Calu3 (cell line): ENCODE results near the gene TTC16. TPM values are rescaled to one million over a fixed set of nuclear protein-coding genes. Genes with fewer than 3 reads are reported as not detected.

Source experiments
- BruUV-seq: library from RNA; stranded (reverse); fragments of 400-500 nt; replicated peaks from 2 replicates; lab custom pipeline; 2021; lab: Mats Ljungman, UMichigan
- CTCF ChIA-PET: fragments of 300-600 bp; sonication (Branson Sonifier 250); formaldehyde crosslinking; loops from one replicate; lab custom pipeline; 2022; ENCODE audit warnings: antibody characterized with exemption; lab: Charles Lee
- DNase-seq: peaks from one replicate; pipeline ENCODE4 v3.0.0; 2022
- H3K27ac Mint-ChIP-seq: one replicate; pipeline ENCODE4 v1.8.0; 2022; ENCODE audit warnings: mixed read lengths; ENCODE audit not compliant: unreplicated experiment
- H3K27me3 Mint-ChIP-seq: one replicate; pipeline ENCODE4 v1.8.0; 2022; ENCODE audit warnings: mixed read lengths; ENCODE audit not compliant: unreplicated experiment
- H3K36me3 Mint-ChIP-seq: one replicate; pipeline ENCODE4 v1.8.0; 2022; ENCODE audit warnings: mild to moderate bottlenecking, moderate library complexity, mixed read lengths; ENCODE audit not compliant: insufficient read depth, unreplicated experiment
- H3K4me1 Mint-ChIP-seq: one replicate; pipeline ENCODE4 v1.8.0; 2022; ENCODE audit warnings: mild to moderate bottlenecking, low read depth, mixed read lengths; ENCODE audit not compliant: unreplicated experiment
- H3K4me3 Mint-ChIP-seq: one replicate; pipeline ENCODE4 v1.8.0; 2022; ENCODE audit warnings: mild to moderate bottlenecking, low read depth, moderate library complexity, mixed read lengths; ENCODE audit not compliant: unreplicated experiment
- H3K9me3 Mint-ChIP-seq: one replicate; pipeline ENCODE4 v1.8.0; 2022; ENCODE audit warnings: low read depth, mixed read lengths; ENCODE audit not compliant: unreplicated experiment
- CTCF ChIP-seq: fragments of 200-600 bp; IDR thresholded peaks from one replicate; pipeline ENCODE4 v1.8.0; 2022; ENCODE audit warnings: antibody characterized with exemption; ENCODE audit not compliant: unreplicated experiment
- intact Hi-C: fragments of 100-400 bp; cut with micrococcal nuclease; formaldehyde crosslinking; loops from one replicate; pipeline ENCODE4 v1.10.0; 2022; ENCODE audit not compliant: unreplicated experiment
- total RNA-seq: library from RNA; stranded (reverse); gene quantifications from 2 replicates; pipeline ENCODE4 v1.2.3, GENCODE V29; 2022

TTC16 gene
- total RNA-seq, 1 experiment from 2014 or later = not detected

DNA sequence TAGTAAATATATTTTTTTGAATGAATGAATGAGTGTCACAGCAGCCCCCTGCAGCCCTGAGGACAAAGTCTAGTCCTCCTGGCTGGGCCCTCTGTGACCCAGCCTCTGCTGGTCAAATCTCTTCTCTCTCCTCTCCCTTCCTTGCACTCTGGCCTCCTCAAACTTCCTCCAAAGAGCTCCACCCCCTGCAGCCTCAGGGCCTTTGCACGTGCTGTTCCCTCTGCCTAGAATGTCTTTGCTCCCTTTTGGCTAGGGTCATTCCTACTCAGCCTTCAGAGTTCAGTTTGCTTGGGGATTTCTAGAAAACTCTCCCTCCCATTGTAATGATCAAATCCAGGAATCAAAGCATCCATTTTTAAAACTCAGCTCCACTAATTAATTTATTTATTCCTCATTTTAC, 49.5 kb downstream of the TTC16 start:
- Mint-ChIP-seq H3K36me3 (peaks cover 5% of the 10 kb centered on the region), H3K27ac (no peak overlapping the region), H3K27me3 (peaks cover 79% of the 10 kb centered on the region), H3K9me3 (no peaks in the 10 kb centered on the region), H3K4me1 (no peaks in the 10 kb centered on the region), H3K4me3 (no peak overlapping the region)
- TF ChIP-seq CTCF = no peak
- BruUV-seq = no TSS peak
- DNase-seq = no peak
- intact Hi-C loops = no loop called here
- CTCF ChIA-PET = no interaction called here

GRCh38 chr9:127767410-127767809, 51.5 kb downstream of the TTC16 start:
- no TSS peak for BruUV-seq
- DNase-seq = no peak
- CTCF ChIA-PET = no interaction called here
- no peak for TF ChIP-seq CTCF
- intact Hi-C loops = no loop called here
- H3K4me3 Mint-ChIP-seq = no peak overlapping the region
- peaks cover 13% of the 10 kb centered on the region for H3K36me3 Mint-ChIP-seq
- H3K27me3 Mint-ChIP-seq = peaks cover 67% of the 10 kb centered on the region
- no peak overlapping the region for H3K27ac Mint-ChIP-seq
- no peaks in the 10 kb centered on the region for H3K4me1 Mint-ChIP-seq
- H3K9me3 Mint-ChIP-seq = no peaks in the 10 kb centered on the region

DNA sequence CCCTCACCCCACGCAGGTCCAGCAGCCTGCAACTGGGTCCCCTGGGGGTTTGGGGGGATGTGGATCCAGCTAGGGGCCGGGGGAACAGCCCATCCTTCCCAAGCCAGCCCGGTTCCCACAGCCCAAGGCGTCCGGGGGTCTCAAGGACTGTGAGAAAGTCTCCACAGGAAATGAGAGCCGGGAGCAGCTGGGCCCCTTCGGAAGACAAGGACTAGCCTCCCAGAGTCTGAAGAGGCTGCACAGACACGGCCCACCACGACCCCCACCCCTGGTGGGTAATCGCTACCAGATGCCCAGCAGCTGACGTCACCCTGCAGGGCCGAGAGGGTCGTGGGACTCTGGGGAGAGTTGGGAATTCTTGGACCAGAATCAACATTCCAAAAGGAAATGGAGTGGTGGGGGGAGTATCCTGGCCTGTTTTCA, 52.0 kb downstream of the TTC16 start:
- no peak for DNase-seq
- Mint-ChIP-seq H3K9me3 (no peaks in the 10 kb centered on the region), H3K27me3 (peaks cover 61% of the 10 kb centered on the region), H3K4me3 (no peak overlapping the region), H3K27ac (no peak overlapping the region), H3K36me3 (peaks cover 13% of the 10 kb centered on the region), H3K4me1 (no peaks in the 10 kb centered on the region)
- intact Hi-C loops = no loop called here
- CTCF ChIA-PET = no interaction called here
- TF ChIP-seq CTCF = no peak
- BruUV-seq = no TSS peak

DNA sequence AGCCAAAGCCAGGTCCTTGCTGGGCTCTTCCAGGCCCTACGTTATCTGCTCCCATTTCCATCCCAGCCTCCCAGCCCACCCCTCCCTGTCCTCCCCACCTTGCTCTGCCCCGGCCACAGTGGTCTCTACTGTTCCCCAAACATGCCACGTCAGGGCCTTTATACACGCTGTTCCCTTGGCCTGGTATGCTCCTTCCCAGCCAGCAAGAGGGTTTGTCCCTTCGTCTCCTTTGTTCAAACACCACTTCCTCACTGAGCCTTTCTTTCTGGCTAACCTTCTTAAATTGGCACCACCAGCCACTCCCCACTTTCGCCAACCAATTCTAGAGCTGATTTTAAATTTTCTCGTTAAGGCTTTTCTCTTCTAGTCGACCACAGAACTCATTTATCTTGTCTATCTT, 52.8 kb downstream of the TTC16 start:
- H3K4me3 Mint-ChIP-seq = no peak overlapping the region
- intact Hi-C loops = no loop called here
- H3K27me3 Mint-ChIP-seq = peaks cover 58% of the 10 kb centered on the region
- H3K9me3 Mint-ChIP-seq = no peaks in the 10 kb centered on the region
- H3K4me1 Mint-ChIP-seq = no peaks in the 10 kb centered on the region
- H3K36me3 Mint-ChIP-seq = peaks cover 13% of the 10 kb centered on the region
- CTCF ChIA-PET = no interaction called here
- BruUV-seq = no TSS peak
- H3K27ac Mint-ChIP-seq = no peak overlapping the region
- no peak for DNase-seq
- no peak for TF ChIP-seq CTCF
